ENCODE data around the gene DKKL1.

Gene DKKL1

GRCh38 chr19:49391581-49392399, 28.1 kb downstream of the DKKL1 start:
- no peak overlapping the region for H3K27ac ChIP-seq
- intact Hi-C loops (cut with DNase I; ENCODE audit: low total_unique reads): loop anchor here (2.0 kb wide), 1 partner anchor 51 kb away; no protein-coding TSS in a partner anchor
- H3K4me1 ChIP-seq: no peaks in the 10 kb centered on the region
- H3K4me3 ChIP-seq: no peak overlapping the region
- H3K36me3 ChIP-seq: no peaks in the 10 kb centered on the region
- peak; percentile 68 to 81 for DNase-seq
- peaks cover 0 to 62% of the 10 kb centered on the region in 2 donors for H3K27me3 ChIP-seq
- TF ChIP-seq, protein P1, sequence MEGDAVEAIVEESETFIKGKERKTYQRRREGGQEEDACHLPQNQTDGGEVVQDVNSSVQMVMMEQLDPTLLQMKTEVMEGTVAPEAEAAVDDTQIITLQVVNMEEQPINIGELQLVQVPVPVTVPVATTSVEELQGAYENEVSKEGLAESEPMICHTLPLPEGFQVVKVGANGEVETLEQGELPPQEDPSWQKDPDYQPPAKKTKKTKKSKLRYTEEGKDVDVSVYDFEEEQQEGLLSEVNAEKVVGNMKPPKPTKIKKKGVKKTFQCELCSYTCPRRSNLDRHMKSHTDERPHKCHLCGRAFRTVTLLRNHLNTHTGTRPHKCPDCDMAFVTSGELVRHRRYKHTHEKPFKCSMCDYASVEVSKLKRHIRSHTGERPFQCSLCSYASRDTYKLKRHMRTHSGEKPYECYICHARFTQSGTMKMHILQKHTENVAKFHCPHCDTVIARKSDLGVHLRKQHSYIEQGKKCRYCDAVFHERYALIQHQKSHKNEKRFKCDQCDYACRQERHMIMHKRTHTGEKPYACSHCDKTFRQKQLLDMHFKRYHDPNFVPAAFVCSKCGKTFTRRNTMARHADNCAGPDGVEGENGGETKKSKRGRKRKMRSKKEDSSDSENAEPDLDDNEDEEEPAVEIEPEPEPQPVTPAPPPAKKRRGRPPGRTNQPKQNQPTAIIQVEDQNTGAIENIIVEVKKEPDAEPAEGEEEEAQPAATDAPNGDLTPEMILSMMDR (IDR thresholded peaks at IDR 0.05): peak; percentile 73
- no peaks in the 10 kb centered on the region for H3K9me3 ChIP-seq

GRCh38 chr19:49393881-49394280, 30.2 kb downstream of the DKKL1 start:
- Histone ChIP-seq H3K27me3 (peaks cover 0 to 61% of the 10 kb centered on the region in 2 donors), H3K36me3 (no peaks in the 10 kb centered on the region), H3K9me3 (no peaks in the 10 kb centered on the region), H3K4me1 (no peaks in the 10 kb centered on the region), H3K4me3 (no peak overlapping the region), H3K27ac (no peak overlapping the region)
- intact Hi-C loops (cut with DNase I; ENCODE audit: low total_unique reads): loop anchor here (2.0 kb wide), 1 partner anchor 49 kb away; no protein-coding TSS in a partner anchor
- TF ChIP-seq, protein P1 (IDR thresholded peaks at IDR 0.05): no peak
- DNase-seq: no peak

- H3K36me3 ChIP-seq: no peaks in the 10 kb centered on the region
- H3K27me3 ChIP-seq: peaks cover 0 to 45% of the 10 kb centered on the region in 2 donors
- no peaks in the 10 kb centered on the region for H3K9me3 ChIP-seq
- H3K27ac ChIP-seq: no peak overlapping the region
- TF ChIP-seq, protein P1 (IDR thresholded peaks at IDR 0.05): no peak
- H3K4me1 ChIP-seq: no peaks in the 10 kb centered on the region
- intact Hi-C loops (cut with DNase I; ENCODE audit: low total_unique reads): loop anchor here (5.0 kb wide), 1 partner anchor 37 kb away; no protein-coding TSS in a partner anchor
- no peak overlapping the region for H3K4me3 ChIP-seq
- no peak for DNase-seq
Measured at GRCh38 chr19:49395581-49396407, 32.1 kb downstream of the DKKL1 start.

GRCh38 chr19:49396738-49397505, 33.2 kb downstream of the DKKL1 start:
- TF ChIP-seq, protein P1 (IDR thresholded peaks at IDR 0.05): no peak
- Histone ChIP-seq H3K36me3 (no peaks in the 10 kb centered on the region), H3K27me3 (peaks cover 0 to 45% of the 10 kb centered on the region in 2 donors), H3K27ac (no peak overlapping the region), H3K4me1 (no peaks in the 10 kb centered on the region), H3K4me3 (no peak overlapping the region), H3K9me3 (no peaks in the 10 kb centered on the region)
- no peak for DNase-seq
- intact Hi-C loops (cut with DNase I; ENCODE audit: low total_unique reads): loop anchor here (5.0 kb wide), 1 partner anchor 35 kb away; no protein-coding TSS in a partner anchor

GRCh38 chr19:49398001-49398615, 34.4 kb downstream of the DKKL1 start:
- no peaks in the 10 kb centered on the region for H3K36me3 ChIP-seq
- H3K27me3 ChIP-seq: peaks cover 0 to 52% of the 10 kb centered on the region in 2 donors
- H3K4me3 ChIP-seq: no peak overlapping the region
- TF ChIP-seq, protein P1 (IDR thresholded peaks at IDR 0.05): no peak
- H3K9me3 ChIP-seq: no peaks in the 10 kb centered on the region
- H3K4me1 ChIP-seq: no peaks in the 10 kb centered on the region
- no peak for DNase-seq
- intact Hi-C loops (cut with DNase I; ENCODE audit: low total_unique reads): loop anchor here (5.0 kb wide), 1 partner anchor 34 kb away; no protein-coding TSS in a partner anchor
- no peak overlapping the region for H3K27ac ChIP-seq

Data from tibial artery (tissue), 4 donors.